ENCODE measurements around the gene SVIL. TPM values are rescaled to one million over a fixed set of nuclear protein-coding genes. Genes with fewer than 3 reads are reported as not detected.

The SVIL gene
- total RNA-seq, 4 donors from 2014 or later: 24.0 to 82.2 (median 49.7) TPM

DNA sequence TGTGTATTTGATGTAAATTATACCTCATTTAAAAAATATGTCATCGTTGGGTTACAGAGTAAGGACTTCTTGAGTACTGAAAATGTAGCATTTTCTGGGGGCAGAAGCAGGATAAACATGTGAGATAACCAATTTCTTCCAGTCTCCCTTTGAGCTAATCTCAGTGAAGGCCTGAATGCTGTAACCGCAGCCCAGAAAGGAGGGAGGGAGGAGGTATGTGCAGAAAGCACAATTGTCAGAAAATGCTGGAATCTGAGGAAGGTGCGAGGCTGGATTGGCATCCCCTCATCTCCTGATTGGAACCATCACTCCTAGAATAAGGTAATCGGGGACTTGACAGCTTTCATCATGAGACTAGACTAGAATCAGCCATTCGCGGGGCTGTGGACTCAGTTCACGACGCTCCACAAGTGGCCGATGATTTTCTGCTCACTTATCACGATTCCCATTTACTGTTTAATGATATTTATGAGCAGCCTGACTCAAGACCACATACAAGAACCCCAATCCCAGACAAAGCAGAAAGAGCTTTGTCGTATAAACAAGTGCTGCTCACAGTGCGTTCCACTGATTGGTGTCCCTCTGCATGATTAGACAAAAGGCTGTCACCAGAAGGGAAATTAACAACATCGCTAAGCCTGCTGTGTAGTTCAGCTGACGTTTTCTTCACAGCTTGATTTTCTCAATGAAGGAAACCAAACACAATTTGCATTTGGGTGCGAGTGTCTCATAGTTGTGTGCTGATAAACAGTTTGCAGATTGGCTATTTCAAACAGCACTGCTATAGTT is 93.2 kb downstream of the SVIL start:
- TF ChIP-seq, protein P1, sequence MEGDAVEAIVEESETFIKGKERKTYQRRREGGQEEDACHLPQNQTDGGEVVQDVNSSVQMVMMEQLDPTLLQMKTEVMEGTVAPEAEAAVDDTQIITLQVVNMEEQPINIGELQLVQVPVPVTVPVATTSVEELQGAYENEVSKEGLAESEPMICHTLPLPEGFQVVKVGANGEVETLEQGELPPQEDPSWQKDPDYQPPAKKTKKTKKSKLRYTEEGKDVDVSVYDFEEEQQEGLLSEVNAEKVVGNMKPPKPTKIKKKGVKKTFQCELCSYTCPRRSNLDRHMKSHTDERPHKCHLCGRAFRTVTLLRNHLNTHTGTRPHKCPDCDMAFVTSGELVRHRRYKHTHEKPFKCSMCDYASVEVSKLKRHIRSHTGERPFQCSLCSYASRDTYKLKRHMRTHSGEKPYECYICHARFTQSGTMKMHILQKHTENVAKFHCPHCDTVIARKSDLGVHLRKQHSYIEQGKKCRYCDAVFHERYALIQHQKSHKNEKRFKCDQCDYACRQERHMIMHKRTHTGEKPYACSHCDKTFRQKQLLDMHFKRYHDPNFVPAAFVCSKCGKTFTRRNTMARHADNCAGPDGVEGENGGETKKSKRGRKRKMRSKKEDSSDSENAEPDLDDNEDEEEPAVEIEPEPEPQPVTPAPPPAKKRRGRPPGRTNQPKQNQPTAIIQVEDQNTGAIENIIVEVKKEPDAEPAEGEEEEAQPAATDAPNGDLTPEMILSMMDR (IDR thresholded peaks at IDR 0.05; ENCODE audit: low read depth): no peak

- TF ChIP-seq, protein P1 (IDR thresholded peaks at IDR 0.05; ENCODE audit: low read depth): no peak
These were observed 94.8 kb downstream of the SVIL start for GRCh38 chr10:29540016-29540415.

GRCh38 chr10:29539412-29539811 is 95.4 kb downstream of the SVIL start:
- TF ChIP-seq, protein P1 (IDR thresholded peaks at IDR 0.05; ENCODE audit: low read depth): no peak

- TF ChIP-seq, protein P1 (IDR thresholded peaks at IDR 0.05; ENCODE audit: low read depth): no peak
These were observed 97.0 kb downstream of the SVIL start for GRCh38 chr10:29537799-29538198.

- TF ChIP-seq, protein P1 (IDR thresholded peaks at IDR 0.05; ENCODE audit: low read depth): no peak
These were observed 98.9 kb downstream of the SVIL start for GRCh38 chr10:29535778-29536453.

- TF ChIP-seq, protein P1 (IDR thresholded peaks at IDR 0.05; ENCODE audit: low read depth): no peak
These were observed 99.6 kb downstream of the SVIL start for GRCh38 chr10:29535012-29535777.

- TF ChIP-seq, protein P1 (IDR thresholded peaks at IDR 0.05; ENCODE audit: low read depth): no peak
These were observed 100.2 kb downstream of the SVIL start for GRCh38 chr10:29534590-29534989.
